Smooth muscle cell (in vitro differentiated cells): ENCODE data around the gene LITAFD. TPM values are rescaled to one million over a fixed set of nuclear protein-coding genes. Genes with fewer than 3 reads are reported as not detected.

Experiments
- DNase-seq: peaks from one replicate; lab custom pipeline; 2025; ENCODE audit not compliant: unreplicated experiment; lab: John Stamatoyannopoulos, UW
- H2AFZ ChIP-seq: fragments of 200-600 bp; sonication (generic); 2 replicates; pipeline ENCODE4 v1.6.0; 2016; ENCODE audit warnings: antibody characterized with exemption, low read depth, mild to moderate bottlenecking
- H3F3A ChIP-seq: fragments of 200-600 bp; sonication (generic); 2 replicates; pipeline ENCODE4 v1.6.0; 2017; ENCODE audit warnings: antibody characterized with exemption, low read depth
- H3K27ac ChIP-seq: fragments of 200-600 bp; sonication (generic); 2 replicates; pipeline ENCODE4 v1.5.1; 2016; ENCODE audit warnings: low read depth, mild to moderate bottlenecking
- H3K27me3 ChIP-seq: fragments of 200-600 bp; sonication (generic); 2 replicates; pipeline ENCODE4 v1.6.1; 2016; ENCODE audit warnings: low read depth, mild to moderate bottlenecking
- H3K36me3 ChIP-seq: fragments of 200-600 bp; sonication (generic); 2 replicates; pipeline ENCODE4 v1.5.1; 2016; ENCODE audit warnings: low read depth
- H3K4me1 ChIP-seq: fragments of 200-600 bp; sonication (generic); 2 replicates; pipeline ENCODE4 v1.5.1; 2016; ENCODE audit warnings: low read depth
- H3K4me2 ChIP-seq: fragments of 200-600 bp; sonication (generic); 2 replicates; pipeline ENCODE4 v1.6.0; 2016; ENCODE audit warnings: mild to moderate bottlenecking
- H3K4me3 ChIP-seq: fragments of 200-600 bp; sonication (generic); 2 replicates; pipeline ENCODE4 v1.5.1; 2016; ENCODE audit warnings: mild to moderate bottlenecking
- H3K79me2 ChIP-seq: fragments of 200-600 bp; sonication (generic); 2 replicates; pipeline ENCODE4 v1.6.0; 2016; ENCODE audit warnings: low read depth, mild to moderate bottlenecking
- H3K9ac ChIP-seq: fragments of 200-600 bp; sonication (generic); 2 replicates; pipeline ENCODE4 v1.6.0; 2016; ENCODE audit warnings: low read depth
- H3K9me3 ChIP-seq: fragments of 200-600 bp; sonication (generic); replicated peaks from 2 replicates; pipeline ENCODE4 v1.5.1; 2016; ENCODE audit warnings: low read depth
- H4K20me1 ChIP-seq: fragments of 200-600 bp; sonication (generic); 2 replicates; pipeline ENCODE4 v1.6.0; 2016; ENCODE audit warnings: low read depth
- WGBS: methylation state at CpG from one replicate; pipeline ENCODE4 v1.1.7; 2016; ENCODE audit warnings: low lambda C conversion rate; 5-methylcytosine and 5-hydroxymethylcytosine counted together
- polyA plus RNA-seq: library from polyadenylated mRNA; unstranded; fragments of >200 nt; fragmentation: Nextera tagmentation; extraction: Ambion mirVana; gene quantifications from 2 replicates; pipeline ENCODE4 v1.2.1, GENCODE V29; 2016
- total RNA-seq: library from RNA; depleted of rRNA; stranded (reverse); fragments of >200 nt; gene quantifications from 2 replicates; pipeline ENCODE4 v1.2.3, GENCODE V29; 2014
- TF ChIP-seq, protein P1 (sequence below): fragments of 200-600 bp; sonication (generic); IDR thresholded peaks from 2 replicates; pipeline ENCODE4 v1.5.1; 2017; ENCODE audit warnings: borderline replicate concordance, mild to moderate bottlenecking, antibody characterized with exemption; ENCODE audit not compliant: insufficient read depth, poor library complexity, severe bottlenecking

LITAFD gene
- total and polyA plus RNA-seq, 2 experiments from 2014 or later = not detected

DNA sequence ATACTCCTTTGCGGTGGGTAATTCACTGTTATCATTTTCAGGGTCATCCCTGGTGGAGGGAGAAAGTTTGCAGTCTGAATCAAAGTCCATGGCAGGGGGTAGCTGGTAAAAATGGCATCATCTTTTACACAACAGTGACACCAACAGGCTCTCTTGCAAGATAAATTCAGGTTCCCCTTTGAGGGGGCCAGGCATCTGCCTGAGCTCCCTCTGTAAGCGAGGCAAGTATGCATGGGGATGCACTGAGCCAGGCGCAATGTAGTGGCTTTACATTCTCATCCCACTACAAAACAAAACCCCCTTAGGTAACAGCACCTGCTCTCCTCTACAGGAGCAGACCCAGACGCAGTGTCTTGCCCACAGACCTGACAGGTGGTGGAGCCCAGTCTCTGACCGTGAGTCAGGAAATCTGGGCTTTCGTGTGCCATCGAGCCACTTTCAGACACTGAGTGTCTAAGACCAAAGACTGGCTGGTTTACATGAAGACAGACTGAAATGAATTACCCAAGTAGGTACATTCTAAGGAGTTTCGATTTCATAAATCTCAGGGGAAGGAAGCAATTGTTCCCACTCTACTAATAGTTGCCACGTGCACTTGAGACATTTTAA, 17.7 kb downstream of the LITAFD start:
- H3K9me3 ChIP-seq = no peaks in the 10 kb centered on the region

DNA sequence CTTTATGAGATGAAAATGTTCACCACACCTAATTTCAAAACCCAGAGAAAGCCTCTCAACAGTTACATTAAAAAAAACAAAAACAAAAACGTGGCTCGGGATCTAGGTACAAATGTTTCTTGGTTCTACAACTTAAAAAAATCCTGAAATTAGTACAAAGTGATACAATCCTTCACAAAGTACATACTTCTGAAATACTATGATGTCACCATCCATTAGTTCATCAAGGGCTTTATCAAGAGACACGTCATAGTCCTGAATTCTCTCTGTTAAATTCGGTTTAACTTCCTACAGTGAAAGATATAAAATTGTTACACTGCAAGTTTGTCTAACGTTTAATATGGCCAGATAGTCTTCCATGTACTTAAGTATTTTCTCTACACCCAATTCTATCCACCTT, 18.2 kb downstream of the LITAFD start:
- H4K20me1 ChIP-seq = peaks cover 56% of the 10 kb centered on the region
- H2AFZ ChIP-seq = no peak overlapping the region
- 90% methylated on average over 5 of the region's 5 CpGs for WGBS
- H3K27ac ChIP-seq = no peak overlapping the region
- H3K4me1 ChIP-seq = no peaks in the 10 kb centered on the region
- TF ChIP-seq, protein P1, sequence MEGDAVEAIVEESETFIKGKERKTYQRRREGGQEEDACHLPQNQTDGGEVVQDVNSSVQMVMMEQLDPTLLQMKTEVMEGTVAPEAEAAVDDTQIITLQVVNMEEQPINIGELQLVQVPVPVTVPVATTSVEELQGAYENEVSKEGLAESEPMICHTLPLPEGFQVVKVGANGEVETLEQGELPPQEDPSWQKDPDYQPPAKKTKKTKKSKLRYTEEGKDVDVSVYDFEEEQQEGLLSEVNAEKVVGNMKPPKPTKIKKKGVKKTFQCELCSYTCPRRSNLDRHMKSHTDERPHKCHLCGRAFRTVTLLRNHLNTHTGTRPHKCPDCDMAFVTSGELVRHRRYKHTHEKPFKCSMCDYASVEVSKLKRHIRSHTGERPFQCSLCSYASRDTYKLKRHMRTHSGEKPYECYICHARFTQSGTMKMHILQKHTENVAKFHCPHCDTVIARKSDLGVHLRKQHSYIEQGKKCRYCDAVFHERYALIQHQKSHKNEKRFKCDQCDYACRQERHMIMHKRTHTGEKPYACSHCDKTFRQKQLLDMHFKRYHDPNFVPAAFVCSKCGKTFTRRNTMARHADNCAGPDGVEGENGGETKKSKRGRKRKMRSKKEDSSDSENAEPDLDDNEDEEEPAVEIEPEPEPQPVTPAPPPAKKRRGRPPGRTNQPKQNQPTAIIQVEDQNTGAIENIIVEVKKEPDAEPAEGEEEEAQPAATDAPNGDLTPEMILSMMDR = no peak
- no peaks in the 10 kb centered on the region for H3K79me2 ChIP-seq
- H3K9ac ChIP-seq = no peak overlapping the region
- H3F3A ChIP-seq = peaks cover 4% of the 10 kb centered on the region
- H3K27me3 ChIP-seq = no peaks in the 10 kb centered on the region
- no peak for DNase-seq
- H3K9me3 ChIP-seq = no peaks in the 10 kb centered on the region
- peaks cover 38% of the 10 kb centered on the region for H3K36me3 ChIP-seq
- H3K4me2 ChIP-seq = no peak overlapping the region
- H3K4me3 ChIP-seq = no peak overlapping the region

More for the DNA sequence above, 17.7 kb downstream of the LITAFD start:
- Histone ChIP-seq H3K79me2 (no peaks in the 10 kb centered on the region), H3K4me3 (no peak overlapping the region), H3F3A (peaks cover 4% of the 10 kb centered on the region), H3K4me1 (no peaks in the 10 kb centered on the region), H4K20me1 (peaks cover 53% of the 10 kb centered on the region), H3K27ac (no peak overlapping the region), H3K36me3 (peaks cover 42% of the 10 kb centered on the region), H3K9ac (no peak overlapping the region), H3K27me3 (no peaks in the 10 kb centered on the region), H2AFZ (no peak overlapping the region), H3K4me2 (no peak overlapping the region)
- WGBS = 98% methylated on average over 9 of the region's 9 CpGs
- TF ChIP-seq, protein P1 = no peak
- no peak for DNase-seq

DNA sequence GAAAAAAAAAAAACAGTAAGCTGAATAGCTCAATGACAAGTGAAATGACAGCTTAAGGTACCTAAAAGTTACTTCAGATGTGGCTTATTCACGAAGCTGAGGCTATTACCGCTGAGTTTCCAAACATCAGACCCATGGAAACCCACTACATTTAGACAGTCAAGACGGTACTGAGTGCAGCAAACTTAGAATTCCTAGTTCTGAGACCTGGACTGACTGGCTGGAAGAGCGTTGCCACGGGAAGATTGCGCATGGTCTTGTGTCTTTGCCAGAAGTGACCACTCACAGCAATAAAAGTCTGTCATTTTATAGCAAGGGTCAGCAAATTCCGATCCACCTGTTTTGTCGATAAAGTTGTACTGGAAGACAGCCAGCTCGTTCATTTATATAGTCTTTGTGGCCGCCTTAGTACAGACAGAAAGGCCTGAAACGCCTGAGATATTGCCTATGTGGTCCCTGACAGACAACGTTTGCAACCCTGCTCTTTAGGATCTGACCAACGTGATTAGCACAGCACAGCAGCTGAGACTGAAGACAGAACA, 19.2 kb downstream of the LITAFD start:
- peaks cover 4% of the 10 kb centered on the region for H3F3A ChIP-seq
- DNase-seq = no peak
- WGBS = 94% methylated on average over 13 of the region's 13 CpGs
- H3K4me3 ChIP-seq = no peak overlapping the region
- H3K36me3 ChIP-seq = peaks cover 45% of the 10 kb centered on the region
- H3K27me3 ChIP-seq = no peaks in the 10 kb centered on the region
- no peaks in the 10 kb centered on the region for H3K79me2 ChIP-seq
- TF ChIP-seq, protein P1 = no peak
- H3K27ac ChIP-seq = no peak overlapping the region
- no peaks in the 10 kb centered on the region for H3K4me1 ChIP-seq
- H3K9me3 ChIP-seq = no peaks in the 10 kb centered on the region
- no peak overlapping the region for H3K4me2 ChIP-seq
- no peak overlapping the region for H2AFZ ChIP-seq
- H4K20me1 ChIP-seq = peaks cover 63% of the 10 kb centered on the region
- H3K9ac ChIP-seq = no peak overlapping the region

DNA sequence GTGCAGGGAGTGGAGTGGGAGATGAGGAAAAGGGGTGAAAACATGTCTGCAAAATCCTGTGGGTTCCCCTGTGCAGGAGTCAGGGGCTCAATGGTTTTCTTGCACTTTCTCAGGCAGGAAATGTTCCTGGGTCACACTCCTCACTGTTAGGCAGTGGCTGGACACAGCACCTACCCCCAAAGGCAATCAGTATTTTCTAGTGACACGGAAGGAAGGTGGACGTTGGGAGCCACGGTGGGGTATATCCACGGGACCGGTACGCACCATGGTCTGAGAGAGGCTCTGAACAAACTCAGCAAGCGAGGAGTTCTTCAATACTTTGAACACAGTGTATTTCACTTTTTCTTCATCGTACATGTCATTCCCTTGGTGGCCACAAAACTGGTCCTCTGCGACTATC, 20.9 kb downstream of the LITAFD start:
- TF ChIP-seq, protein P1 = no peak
- no peak overlapping the region for H2AFZ ChIP-seq
- H3F3A ChIP-seq = peaks cover 4% of the 10 kb centered on the region
- H3K79me2 ChIP-seq = no peaks in the 10 kb centered on the region
- H3K36me3 ChIP-seq = peaks cover 32% of the 10 kb centered on the region
- no peaks in the 10 kb centered on the region for H3K27me3 ChIP-seq
- no peak for DNase-seq
- H3K4me3 ChIP-seq = no peak overlapping the region
- H3K4me2 ChIP-seq = no peak overlapping the region
- H3K4me1 ChIP-seq = no peaks in the 10 kb centered on the region
- H3K9me3 ChIP-seq = no peaks in the 10 kb centered on the region
- peaks cover 65% of the 10 kb centered on the region for H4K20me1 ChIP-seq
- no peak overlapping the region for H3K27ac ChIP-seq
- 95% methylated on average over 9 of the region's 9 CpGs for WGBS
- no peak overlapping the region for H3K9ac ChIP-seq
